ENCODE results near the gene GNL2.

- TF ChIP-seq CTCF (IDR thresholded peaks at IDR 0.05) (no peak), POLR2A (IDR thresholded peaks at IDR 0.05) (no peak)
Measured at GRCh38 chr1:37564892-37565291, 30.8 kb downstream of the GNL2 start.

All from tibial nerve (tissue), 3 donors.